ENCODE measurements around the gene MYH11.
"Not testable (repeated sequence)": the region's sequence is repeated elsewhere in the genome, so short reads cannot be mapped to it uniquely, and the experiment has no call there.

The MYH11 gene

GRCh38 chr16:15836965-15837611 lies 19.7 kb downstream of the MYH11 start:
- DNase-seq = no peak

GRCh38 chr16:15836074-15836473 lies 20.8 kb downstream of the MYH11 start:
- DNase-seq = no peak

DNA sequence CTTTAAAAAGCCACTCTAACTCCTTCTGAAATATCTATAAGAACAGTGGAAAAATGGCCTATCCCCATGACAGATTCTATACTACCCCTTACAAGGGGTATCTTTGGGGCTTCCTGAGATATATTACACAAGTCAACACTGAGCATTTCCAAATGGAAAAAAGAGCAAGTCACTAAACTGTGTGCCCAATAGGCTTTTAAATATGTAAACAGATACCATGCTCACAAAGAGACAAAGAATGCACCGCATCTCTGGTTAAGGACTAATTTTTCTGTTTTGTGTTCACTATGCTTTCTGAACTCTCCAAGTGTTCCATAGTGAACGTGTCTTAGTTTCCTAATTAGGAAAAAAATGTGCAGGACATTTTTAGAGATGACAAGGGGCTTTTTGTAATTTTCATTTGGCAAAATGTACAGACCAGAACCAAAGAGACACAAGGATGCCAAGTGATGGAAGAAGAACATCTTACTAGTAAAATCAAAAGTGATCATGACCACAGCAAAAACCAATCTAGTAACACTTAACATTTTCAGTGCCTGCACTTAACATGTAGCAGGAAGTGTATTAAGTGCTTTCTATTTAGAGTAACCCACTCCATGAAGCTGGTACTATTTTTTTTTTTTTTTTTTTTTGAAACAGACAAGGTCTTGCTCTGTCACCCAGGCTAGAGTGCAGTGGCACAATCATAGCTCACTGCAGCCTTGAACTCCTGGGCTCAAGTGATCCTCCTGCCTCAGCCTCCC lies 21.5 kb downstream of the MYH11 start:
- no peak for DNase-seq

DNA sequence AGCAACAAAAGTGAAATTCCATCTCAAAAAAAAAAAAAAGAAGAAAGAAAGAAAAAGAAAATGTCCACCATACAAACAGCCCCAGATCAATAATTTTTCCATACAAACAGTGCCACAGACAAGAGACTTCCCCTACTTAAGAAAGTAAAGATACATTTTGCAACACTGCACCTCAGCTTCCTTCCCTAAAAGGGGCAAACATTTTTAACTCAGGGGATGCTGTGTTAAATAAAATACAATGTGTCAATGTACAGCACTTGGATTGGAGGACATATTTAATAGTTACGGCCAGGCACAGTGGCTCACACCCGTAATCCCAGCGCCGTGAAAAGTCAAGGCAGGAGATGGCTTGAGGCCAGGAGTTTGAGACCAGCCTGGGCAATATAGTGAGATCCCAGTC lies 22.3 kb downstream of the MYH11 start:
- DNase-seq = no peak

DNA sequence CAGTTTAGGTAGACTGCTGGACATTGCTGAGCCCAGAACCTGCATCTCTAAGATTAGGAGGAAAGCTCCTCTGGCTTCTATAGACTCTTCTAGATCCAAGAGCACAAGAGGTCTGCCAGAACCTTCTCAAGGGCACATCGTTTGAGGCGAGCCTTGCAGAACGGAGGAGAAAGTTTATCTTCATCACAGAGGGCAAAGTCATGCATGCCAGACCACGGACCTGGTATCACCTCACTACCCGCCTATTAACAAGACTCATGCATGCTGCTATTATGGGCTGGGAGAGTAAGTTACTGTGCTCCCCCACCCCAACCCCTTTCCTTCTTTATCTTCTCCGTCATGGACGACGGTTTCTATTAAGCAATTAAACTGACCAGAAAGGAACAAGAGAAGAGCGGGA lies 23.3 kb downstream of the MYH11 start:
- DNase-seq = no peak

- no peak for DNase-seq
Measured at GRCh38 chr16:15832241-15832640, 24.6 kb downstream of the MYH11 start.

DNA sequence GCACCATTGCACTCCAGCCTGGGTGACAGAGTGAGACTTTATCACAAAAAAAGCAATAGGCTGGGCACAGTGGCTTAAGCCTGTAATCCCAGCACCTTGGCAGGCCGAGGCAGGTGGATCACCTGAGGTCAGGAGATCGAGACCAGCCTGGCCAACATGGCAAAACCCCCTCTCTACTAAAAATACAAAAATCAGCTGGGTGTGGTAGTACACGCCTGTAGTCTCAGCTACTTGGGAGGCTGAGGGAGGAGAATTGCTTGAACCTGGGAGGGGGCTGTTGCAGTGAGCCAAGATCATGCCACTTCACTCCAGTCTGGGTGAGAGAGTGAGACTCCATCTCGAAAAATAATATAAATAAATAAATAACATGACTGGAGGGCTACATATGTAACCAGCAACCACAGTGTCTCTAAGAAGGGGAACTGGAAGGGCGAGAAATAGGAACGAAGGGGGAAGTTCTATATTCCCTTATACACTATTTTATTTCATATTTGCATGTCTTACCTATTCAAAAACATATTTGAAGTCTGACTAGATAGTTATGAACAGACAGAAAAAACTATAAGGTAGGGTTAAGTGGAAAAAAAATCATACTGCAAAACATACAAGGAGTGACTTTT lies 25.9 kb downstream of the MYH11 start:
- no peak for DNase-seq

DNA sequence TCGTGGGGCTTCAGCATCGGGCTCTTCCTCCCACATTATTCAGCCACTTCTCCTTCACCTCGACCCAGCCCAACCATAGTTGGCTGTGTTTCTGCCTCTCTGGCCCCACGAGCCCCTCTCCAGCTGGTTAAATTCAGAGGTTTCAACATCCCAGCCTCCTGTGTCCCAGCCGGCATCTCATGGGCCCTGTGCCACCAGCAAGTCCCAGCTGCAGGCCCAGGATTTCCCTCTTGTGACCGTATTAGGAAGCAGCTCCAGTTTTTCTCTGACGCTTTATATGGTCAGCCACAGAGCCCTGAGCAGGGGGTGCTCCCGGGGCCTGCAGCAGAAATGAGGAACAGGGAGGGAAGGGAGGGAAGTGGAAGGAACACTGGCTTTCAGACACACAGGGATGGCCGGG lies 27.4 kb downstream of the MYH11 start:
- no peak for DNase-seq

- no peak for DNase-seq
Measured at GRCh38 chr16:15827709-15828343, 29.0 kb downstream of the MYH11 start.

GRCh38 chr16:15827299-15827698 lies 29.5 kb downstream of the MYH11 start:
- DNase-seq = no peak

DNA sequence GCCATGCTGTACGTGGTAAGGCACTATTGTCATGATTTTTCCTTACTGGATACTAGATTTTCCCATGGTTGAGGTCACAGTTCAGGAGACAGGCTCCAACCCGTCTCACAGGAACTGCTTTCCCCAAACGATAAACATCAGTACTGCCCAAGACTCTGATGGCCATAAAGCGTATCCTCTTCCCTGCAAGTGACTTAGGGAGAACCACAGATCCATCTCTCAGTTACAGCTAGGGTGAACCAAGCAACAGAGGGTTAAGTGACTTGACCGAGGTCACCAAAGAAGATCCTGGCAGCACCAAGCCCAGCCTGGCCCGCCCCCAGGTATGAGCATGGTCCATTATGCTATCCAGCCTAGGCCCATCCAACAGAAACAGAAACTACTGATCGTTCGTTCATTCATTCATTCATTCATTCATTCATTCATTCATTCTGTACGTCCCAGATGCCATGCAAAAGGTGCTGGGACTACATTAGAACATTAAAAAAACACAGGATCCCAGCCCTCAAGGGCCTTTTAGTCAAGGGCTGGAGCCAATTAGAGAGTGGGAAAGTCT lies 31.0 kb downstream of the MYH11 start:
- DNase-seq = no peak

- DNase-seq = no peak
Measured at GRCh38 chr16:15822957-15823356, 33.9 kb downstream of the MYH11 start.

GRCh38 chr16:15820837-15821236 lies 36.0 kb downstream of the MYH11 start:
- no peak for DNase-seq

- DNase-seq = no peak
Measured at GRCh38 chr16:15819046-15819445, 37.8 kb downstream of the MYH11 start.

- no peak for DNase-seq
Measured at GRCh38 chr16:15817446-15817845, 39.4 kb downstream of the MYH11 start.

DNA sequence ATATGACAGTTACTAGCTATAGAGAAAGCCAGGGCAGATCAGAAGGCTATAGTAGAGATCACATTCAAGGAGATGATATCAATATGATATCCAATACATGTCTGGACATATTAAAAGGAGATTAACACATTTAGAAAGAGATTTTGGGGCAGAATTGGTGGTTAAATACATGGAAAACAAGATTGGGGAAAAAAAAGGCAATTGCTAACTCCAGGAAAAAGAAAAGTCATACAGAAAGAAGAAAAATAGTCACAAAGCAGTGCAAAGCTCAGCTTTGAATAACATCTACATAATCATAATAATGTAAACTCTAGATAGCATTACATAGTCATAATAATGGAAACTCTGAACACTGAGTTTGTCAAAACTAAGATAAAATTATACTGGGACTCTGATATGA lies 40.6 kb downstream of the MYH11 start:
- no peak for DNase-seq

- DNase-seq = not testable (repeated sequence)
Measured at GRCh38 chr16:15812401-15812750, 44.5 kb downstream of the MYH11 start.

- no peak for DNase-seq
Measured at GRCh38 chr16:15811481-15812400, 45.1 kb downstream of the MYH11 start.

- DNase-seq = no peak
Measured at GRCh38 chr16:15810949-15811348, 45.9 kb downstream of the MYH11 start.

DNA sequence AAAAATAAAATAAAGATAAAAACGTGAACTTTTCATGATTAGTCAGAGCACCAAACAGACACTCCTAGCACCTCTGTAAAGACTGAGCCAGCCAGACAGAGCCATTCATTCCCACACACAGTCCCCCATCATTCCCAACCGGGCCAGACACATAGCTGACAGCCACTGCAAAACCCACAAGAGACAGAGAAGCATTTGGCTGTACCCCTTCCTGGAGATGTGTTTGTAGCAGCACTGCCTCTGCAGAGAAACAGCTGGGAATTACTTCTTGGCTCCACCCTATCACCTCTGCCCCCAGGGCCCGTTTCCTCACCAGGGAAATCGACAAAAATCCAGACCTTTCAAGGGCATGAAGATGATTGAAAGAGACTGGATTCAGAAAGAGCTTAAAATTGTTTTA lies 46.4 kb downstream of the MYH11 start:
- DNase-seq = no peak

DNA sequence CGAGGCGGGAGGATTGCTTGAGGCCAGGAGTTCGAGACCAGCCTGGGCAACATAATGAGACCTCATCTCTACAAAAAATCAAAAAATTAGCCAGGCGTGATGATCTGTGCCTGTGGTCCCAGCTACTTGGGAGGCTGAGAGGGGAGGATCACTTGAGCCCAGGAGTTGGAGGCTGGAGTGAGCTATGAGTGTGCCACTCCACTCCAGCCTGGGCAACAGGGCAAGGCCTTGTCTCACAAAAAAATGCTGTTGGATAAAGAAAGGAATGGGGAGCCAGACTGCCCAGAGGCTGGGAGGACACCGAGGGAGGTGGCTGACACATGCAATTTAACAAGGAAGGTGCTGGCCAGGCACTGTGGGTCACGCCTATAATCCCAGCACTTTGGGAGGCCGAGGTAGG lies 47.5 kb downstream of the MYH11 start:
- not testable (repeated sequence) for DNase-seq

- no peak for DNase-seq
Measured at GRCh38 chr16:15808071-15808470, 48.8 kb downstream of the MYH11 start.

DNA sequence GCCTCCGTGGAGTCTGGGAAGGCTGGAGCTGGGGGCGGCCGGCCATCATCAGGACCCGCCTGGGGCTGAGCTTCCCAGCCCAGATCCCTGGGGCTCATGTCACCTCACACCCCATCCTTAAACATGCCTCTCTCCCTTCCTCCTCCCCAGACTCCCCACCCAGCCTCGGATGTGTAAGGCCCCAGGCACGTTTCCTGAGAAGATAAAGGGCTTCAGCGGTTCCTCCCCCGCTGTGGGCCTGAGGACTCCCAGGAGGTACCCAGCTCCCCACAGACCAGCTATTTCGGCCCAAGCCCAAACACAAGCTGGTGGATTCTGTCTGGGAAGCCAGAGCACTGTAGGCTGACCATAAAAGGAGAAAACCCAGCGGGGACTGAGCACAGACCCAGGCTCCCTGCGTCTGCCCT lies 49.2 kb downstream of the MYH11 start:
- no peak for DNase-seq

Data from NCI-H2029 treated with DMSO at 0.1 percent for 48 hours (cell line).